IgD-negative memory B cell (primary cell): ENCODE data around the gene WDR64. TPM values are rescaled to one million over a fixed set of nuclear protein-coding genes. Genes with fewer than 3 reads are reported as not detected.

Source experiments
- H3K27ac Mint-ChIP-seq, 3 donors: one replicate each; pipeline ENCODE4 v1.8.0; 2020 to 2022; ENCODE audit warnings: mild to moderate bottlenecking in 3 of 3, mixed read lengths in 3 of 3, moderate library complexity in 1 of 3
- H3K27me3 Mint-ChIP-seq: one replicate; pipeline ENCODE4 v1.8.0; 2021; ENCODE audit warnings: mixed read lengths
- H3K36me3 Mint-ChIP-seq: one replicate; pipeline ENCODE4 v1.8.0; 2020; ENCODE audit warnings: mild to moderate bottlenecking, mixed read lengths
- H3K4me1 Mint-ChIP-seq, 3 donors: one replicate each; pipeline ENCODE4 v1.8.0; 2020 to 2022; ENCODE audit warnings: mixed read lengths in 3 of 3, mild to moderate bottlenecking in 1 of 3
- H3K4me3 Mint-ChIP-seq, 4 donors: one replicate each; pipeline ENCODE4 v1.8.0; 2020 to 2022; ENCODE audit warnings: mild to moderate bottlenecking in 4 of 4, mixed read lengths in 4 of 4, moderate library complexity in 3 of 4
- H3K9me3 Mint-ChIP-seq, 3 donors: one replicate each; pipeline ENCODE4 v1.8.0; 2020 to 2021; ENCODE audit warnings: mixed read lengths in 3 of 3, mild to moderate bottlenecking in 1 of 3
- polyA plus RNA-seq: library from polyadenylated mRNA; unstranded; fragments of 300-500 nt; fragmentation: Illumina TruSeq; gene quantifications from one replicate; pipeline ENCODE4 v1.2.3, GENCODE V29; 2021

The WDR64 gene
- polyA plus RNA-seq, 1 donor from 2014 or later, result 0.90 TPM

DNA sequence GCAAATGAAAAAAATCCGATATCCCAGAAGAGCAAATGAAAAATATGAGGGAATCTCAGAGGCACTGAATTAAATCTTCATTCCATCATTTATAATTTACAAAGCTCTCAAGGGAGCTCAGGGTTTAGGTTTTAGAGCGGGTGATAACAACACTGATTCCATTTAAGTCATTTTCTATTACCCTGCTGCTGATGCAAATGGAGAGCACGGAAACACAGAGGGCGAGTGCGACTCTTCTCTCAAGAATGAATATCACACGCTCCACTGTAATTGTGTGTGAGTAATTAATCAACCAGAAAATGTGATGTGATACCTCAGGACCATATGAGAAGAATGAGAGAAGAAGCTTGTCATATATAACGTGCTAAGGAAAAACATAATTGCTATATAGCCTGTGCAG lies 34.7 kb upstream of the WDR64 start:
- no peaks in the 10 kb centered on the region for H3K27me3 Mint-ChIP-seq
- peaks cover 5% of the 10 kb centered on the region for H3K36me3 Mint-ChIP-seq
- H3K27ac Mint-ChIP-seq, result no peak overlapping the region
- no peak overlapping the region for H3K4me3 Mint-ChIP-seq
- H3K4me1 Mint-ChIP-seq, result peaks cover 0 to 5% (median 2%) of the 10 kb centered on the region in 3 donors
- no peaks in the 10 kb centered on the region for H3K9me3 Mint-ChIP-seq

DNA sequence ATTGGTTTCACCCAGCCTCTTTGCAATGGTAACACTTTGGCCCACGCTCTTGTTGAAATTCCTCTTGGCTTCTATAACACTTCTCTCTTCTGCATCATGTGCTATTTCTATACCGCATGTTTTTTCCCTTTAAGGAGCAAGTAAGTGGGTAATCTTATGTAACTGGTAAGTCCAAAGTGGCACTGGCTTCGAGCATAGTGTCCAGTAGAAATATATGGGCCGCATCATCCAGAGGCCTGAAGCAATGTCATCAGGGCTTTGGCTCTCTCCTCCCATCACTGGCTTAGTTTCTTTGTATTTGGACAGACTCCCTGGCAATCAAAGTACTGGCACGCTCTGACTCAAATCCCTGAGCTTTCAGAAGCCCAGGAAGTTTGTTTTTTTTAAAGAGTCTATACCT lies 29.4 kb upstream of the WDR64 start:
- Mint-ChIP-seq H3K27ac (no peak overlapping the region), H3K9me3 (no peaks in the 10 kb centered on the region), H3K27me3 (no peaks in the 10 kb centered on the region), H3K4me1 (peaks cover 4 to 13% (median 9%) of the 10 kb centered on the region in 3 donors), H3K4me3 (no peak overlapping the region), H3K36me3 (peaks cover 4% of the 10 kb centered on the region)

DNA sequence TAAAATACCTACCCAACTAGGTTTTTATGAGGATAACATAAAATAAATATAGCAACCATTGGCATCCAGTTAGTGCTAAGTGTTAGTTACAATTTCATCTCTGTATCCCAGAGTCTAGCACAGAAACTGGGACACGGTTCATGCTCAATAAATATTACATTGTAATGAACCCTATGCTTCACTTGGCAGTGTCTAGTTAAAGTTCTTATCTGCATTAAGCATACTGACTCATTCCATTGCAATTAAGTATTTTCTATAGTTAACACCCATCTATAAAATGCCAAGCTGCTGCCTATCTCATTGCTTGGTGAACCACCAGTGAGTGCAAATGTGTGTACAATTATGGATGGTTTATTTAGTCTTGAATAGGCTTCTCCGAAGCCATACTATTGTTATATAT lies 27.1 kb upstream of the WDR64 start:
- Mint-ChIP-seq H3K4me3 (no peak overlapping the region), H3K27me3 (no peaks in the 10 kb centered on the region), H3K4me1 (peaks cover 13 to 26% (median 15%) of the 10 kb centered on the region in 3 donors), H3K9me3 (no peaks in the 10 kb centered on the region), H3K27ac (peak overlapping the region in 1 of 3 donors; percentile 2), H3K36me3 (peaks cover 4% of the 10 kb centered on the region)

DNA sequence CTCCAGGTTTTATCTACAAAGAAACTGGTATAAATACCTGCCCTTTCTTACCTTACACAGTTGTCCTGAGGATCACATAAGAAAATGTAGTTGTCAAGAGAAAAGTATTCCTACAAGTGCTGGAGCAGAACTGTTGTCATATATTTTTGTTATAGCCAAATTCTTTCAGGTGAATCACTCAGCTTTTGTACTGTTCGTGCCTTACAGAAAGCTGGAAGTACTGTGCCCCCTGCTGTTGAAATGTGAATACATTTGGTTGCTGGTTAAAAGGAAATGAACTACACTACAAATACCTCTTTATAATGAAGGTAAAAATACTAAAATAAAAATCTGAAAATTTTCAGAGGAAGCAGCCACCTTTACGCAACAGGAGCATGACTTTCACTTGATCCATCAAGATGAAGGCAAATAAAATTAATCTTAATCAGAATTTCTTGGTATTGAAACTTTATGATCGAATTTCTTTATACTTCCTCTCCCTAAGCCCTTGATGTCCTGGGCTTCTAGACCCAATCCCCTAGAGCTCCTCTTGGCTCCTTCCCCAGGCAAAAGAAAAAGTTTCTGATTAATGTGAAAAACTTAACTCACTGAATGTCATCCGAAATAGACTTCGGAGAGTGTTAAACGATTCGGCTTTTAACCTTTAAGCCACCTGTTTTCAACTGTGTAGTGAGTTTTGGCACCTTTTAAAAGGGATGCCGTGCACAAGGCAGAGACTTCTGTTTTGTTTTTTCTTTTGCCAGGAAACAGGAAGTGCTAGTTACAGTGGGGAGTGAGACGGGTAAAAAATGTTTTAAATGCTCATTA lies 24.4 kb upstream of the WDR64 start:
- peak overlapping the region in 2 of 3 donors; percentile 52 to 81 for H3K27ac Mint-ChIP-seq
- H3K4me3 Mint-ChIP-seq, result peak overlapping the region; percentile 35 to 75 (median 56)
- peaks cover 10 to 30% (median 17%) of the 10 kb centered on the region in 3 donors for H3K4me1 Mint-ChIP-seq
- H3K9me3 Mint-ChIP-seq, result no peaks in the 10 kb centered on the region
- H3K27me3 Mint-ChIP-seq, result no peaks in the 10 kb centered on the region
- H3K36me3 Mint-ChIP-seq, result peaks cover 2% of the 10 kb centered on the region

DNA sequence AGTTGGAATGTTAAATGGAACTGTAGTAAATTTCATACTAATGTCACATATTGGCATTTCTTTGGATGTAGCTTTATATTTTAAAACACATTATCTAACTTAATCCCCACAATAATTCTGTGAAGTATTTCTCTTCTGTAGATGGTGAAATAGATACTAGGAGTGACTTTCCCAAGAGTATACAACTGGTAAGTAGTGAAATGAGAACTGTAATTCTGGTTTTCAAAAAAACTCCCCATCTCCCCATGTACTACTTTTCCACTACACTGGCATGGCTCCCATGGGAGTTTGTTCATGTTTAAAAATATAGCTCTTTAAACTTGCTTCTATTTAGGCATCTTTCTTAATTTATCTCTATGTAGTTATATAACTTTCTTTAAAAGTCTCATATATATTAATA lies 22.1 kb upstream of the WDR64 start:
- no peak overlapping the region for H3K27ac Mint-ChIP-seq
- H3K4me1 Mint-ChIP-seq, result peaks cover 12 to 27% (median 25%) of the 10 kb centered on the region in 3 donors
- H3K27me3 Mint-ChIP-seq, result no peaks in the 10 kb centered on the region
- peaks cover 8% of the 10 kb centered on the region for H3K36me3 Mint-ChIP-seq
- H3K4me3 Mint-ChIP-seq, result no peak overlapping the region
- no peaks in the 10 kb centered on the region for H3K9me3 Mint-ChIP-seq

DNA sequence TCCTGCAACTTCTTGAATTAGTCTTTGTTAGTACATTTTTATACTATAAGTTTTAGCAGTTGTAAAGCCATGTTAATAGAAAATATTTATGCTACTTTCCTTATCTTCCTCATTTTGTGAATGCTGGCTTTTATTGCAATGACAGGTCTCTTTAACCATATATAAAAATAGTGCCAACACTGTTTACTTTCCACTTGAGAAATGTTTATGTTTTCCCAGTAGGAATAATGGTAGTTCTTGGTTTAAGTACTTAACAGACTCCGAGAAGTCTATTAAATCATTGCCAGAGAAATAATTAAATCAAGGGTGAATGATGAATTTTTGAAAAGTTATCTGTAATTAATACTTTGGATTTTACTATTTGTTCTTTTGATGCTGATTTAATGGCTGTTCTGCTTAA lies 21.6 kb upstream of the WDR64 start:
- Mint-ChIP-seq H3K27ac (no peak overlapping the region), H3K4me3 (no peak overlapping the region)

DNA sequence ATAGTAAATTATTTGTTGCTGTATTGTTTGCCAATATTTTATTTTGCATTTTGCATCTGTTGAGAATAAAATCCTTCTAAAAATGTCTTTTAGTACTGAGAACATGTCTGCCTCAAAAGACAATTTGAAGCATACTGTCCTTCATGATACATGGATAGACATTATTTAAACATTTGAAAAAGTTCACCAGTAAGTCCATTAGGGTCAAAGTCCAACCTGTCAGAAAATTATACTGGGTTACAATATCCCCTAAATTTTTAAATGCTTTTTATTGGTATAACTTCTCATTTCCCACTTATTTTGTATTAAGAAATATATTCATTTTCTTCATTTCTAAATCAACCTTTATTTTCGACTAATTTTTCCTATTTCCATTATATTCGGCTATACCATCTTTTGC lies 21.2 kb upstream of the WDR64 start:
- H3K27ac Mint-ChIP-seq, result no peak overlapping the region
- H3K27me3 Mint-ChIP-seq, result no peaks in the 10 kb centered on the region
- H3K4me1 Mint-ChIP-seq, result peaks cover 21 to 35% (median 34%) of the 10 kb centered on the region in 3 donors
- H3K4me3 Mint-ChIP-seq, result no peak overlapping the region
- peaks cover 13% of the 10 kb centered on the region for H3K36me3 Mint-ChIP-seq
- H3K9me3 Mint-ChIP-seq, result no peaks in the 10 kb centered on the region

More for the DNA sequence above, 21.6 kb upstream of the WDR64 start:
- peaks cover 13% of the 10 kb centered on the region for H3K36me3 Mint-ChIP-seq
- no peaks in the 10 kb centered on the region for H3K27me3 Mint-ChIP-seq
- peaks cover 17 to 31% (median 29%) of the 10 kb centered on the region in 3 donors for H3K4me1 Mint-ChIP-seq
- H3K9me3 Mint-ChIP-seq, result no peaks in the 10 kb centered on the region

DNA sequence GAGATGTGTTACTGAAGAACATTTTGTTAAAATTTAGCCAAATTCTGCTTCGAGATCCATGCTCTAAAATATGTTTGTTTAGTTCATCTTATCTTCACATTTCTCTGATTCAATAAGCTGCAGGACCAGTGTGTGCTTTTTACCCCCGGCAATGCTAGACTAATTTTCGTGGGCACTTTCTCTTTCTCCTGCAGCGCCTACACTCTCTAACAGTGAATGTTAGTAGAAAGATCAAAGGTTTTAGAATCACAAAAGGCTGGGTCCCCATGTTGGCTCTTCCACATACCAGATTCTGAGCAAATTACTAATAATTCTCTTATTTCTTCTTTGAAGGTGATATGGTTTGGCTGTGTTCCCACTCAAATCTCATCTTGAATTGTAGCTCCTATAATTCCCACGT lies 20.4 kb upstream of the WDR64 start:
- H3K27me3 Mint-ChIP-seq, result no peaks in the 10 kb centered on the region
- peaks cover 25 to 43% (median 38%) of the 10 kb centered on the region in 3 donors for H3K4me1 Mint-ChIP-seq
- no peak overlapping the region for H3K4me3 Mint-ChIP-seq
- peaks cover 13% of the 10 kb centered on the region for H3K36me3 Mint-ChIP-seq
- no peaks in the 10 kb centered on the region for H3K9me3 Mint-ChIP-seq
- H3K27ac Mint-ChIP-seq, result no peak overlapping the region

DNA sequence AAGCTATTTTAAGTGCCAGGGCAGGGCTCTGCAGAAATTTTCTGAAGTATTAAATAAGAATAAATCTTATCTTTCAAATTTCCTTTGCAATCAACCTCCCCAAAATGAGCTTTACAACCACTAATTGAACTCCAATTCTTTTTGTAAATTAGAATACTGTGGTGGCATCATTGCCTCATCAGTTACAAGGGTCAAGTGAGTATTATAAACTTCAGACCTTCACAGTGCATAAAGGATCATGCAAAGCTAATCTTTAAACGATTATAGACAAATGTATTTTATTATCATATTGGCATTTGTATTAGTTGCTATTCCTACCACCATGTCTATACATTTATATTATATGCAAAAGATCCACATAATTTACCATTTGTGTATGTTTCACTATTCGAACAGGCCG lies 19.1 kb upstream of the WDR64 start:
- Mint-ChIP-seq H3K27ac (no peak overlapping the region), H3K4me3 (no peak overlapping the region), H3K9me3 (no peaks in the 10 kb centered on the region), H3K4me1 (peaks cover 28 to 48% (median 44%) of the 10 kb centered on the region in 3 donors), H3K27me3 (no peaks in the 10 kb centered on the region), H3K36me3 (peaks cover 13% of the 10 kb centered on the region)

DNA sequence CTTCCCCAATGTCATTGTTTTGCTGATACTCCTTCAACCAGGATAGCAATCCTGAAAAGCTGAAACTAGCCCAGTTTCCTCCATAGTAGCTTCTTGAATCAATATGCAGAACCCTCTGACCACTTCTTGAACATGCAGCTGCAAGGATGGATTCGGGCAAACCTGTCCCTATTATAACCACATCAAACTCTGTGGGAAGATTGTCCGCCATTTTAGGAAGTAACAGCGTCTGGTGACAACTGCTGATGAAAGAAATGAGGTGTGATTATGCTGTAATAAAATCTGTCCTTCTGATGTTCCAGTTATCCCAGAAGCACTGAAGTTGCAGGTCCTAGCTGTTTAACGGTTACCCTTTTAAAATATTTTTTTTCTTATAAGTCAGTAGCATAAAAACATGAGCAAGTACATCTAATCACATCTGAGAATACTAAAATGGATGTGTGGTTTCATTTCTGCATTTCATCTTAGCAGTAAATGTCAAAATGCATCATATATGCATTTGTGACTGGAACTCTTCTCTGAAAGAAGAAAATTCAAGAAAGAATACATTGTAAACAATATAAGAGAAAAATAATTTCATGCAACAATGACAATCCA lies 16.4 kb upstream of the WDR64 start:
- no peaks in the 10 kb centered on the region for H3K27me3 Mint-ChIP-seq
- peak overlapping the region; percentile 38 to 94 (median 82) for H3K4me3 Mint-ChIP-seq
- no peaks in the 10 kb centered on the region for H3K9me3 Mint-ChIP-seq
- H3K36me3 Mint-ChIP-seq, result peaks cover 13% of the 10 kb centered on the region
- peak overlapping the region in 1 of 3 donors; percentile 85 for H3K27ac Mint-ChIP-seq
- H3K4me1 Mint-ChIP-seq, result peaks cover 33 to 51% (median 48%) of the 10 kb centered on the region in 3 donors

DNA sequence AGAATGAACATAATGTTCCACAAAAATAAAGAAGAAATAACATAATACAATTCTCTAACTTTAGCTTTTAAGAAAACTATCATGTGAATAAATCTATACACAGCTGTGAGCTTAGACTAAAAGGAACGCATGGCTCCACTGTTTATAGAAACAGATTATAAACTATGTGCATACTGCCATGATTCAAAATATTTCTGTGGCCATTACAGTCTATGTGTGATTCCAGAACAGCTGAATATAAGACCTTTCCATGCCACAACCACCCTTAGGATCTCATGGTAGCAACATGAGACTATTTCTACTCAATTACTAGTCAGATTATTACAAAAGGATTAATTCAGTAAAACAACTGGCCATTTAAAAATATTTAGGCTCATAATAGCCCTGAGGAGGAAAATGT lies 15.8 kb upstream of the WDR64 start:
- Mint-ChIP-seq H3K27me3 (no peaks in the 10 kb centered on the region), H3K9me3 (no peaks in the 10 kb centered on the region), H3K4me1 (peaks cover 34 to 57% (median 52%) of the 10 kb centered on the region in 3 donors), H3K27ac (no peak overlapping the region), H3K4me3 (peak overlapping the region in 2 of 4 donors; percentile 47 to 94), H3K36me3 (peaks cover 13% of the 10 kb centered on the region)

DNA sequence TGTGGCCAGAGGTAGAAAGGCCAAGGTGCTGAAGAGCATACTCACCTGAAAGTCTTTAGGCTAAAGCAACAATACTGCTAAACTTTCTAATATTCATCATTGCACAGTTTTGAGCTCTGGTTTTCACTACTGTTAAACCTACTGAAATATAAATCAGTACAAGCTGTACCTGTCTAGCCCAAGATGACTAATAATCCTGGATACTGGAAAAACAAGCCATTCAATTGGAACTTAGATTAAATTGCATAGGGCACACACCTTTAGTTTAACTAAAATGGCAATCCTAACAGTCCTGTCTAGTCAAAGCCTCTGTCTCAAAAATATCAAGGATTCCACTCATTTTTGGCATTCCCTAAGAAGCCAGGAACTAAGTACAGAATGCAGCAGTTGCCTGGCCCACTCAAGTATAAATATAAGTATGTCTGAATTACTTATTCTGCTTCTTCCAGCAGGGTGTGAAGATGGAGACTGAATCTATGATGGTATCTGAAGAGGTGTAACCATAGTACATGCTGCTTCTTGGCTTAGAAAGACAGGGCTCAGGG lies 15.0 kb upstream of the WDR64 start:
- H3K4me1 Mint-ChIP-seq, result peaks cover 34 to 53% (median 52%) of the 10 kb centered on the region in 3 donors
- peaks cover 13% of the 10 kb centered on the region for H3K36me3 Mint-ChIP-seq
- peak overlapping the region in 1 of 3 donors; percentile 41 for H3K27ac Mint-ChIP-seq
- H3K27me3 Mint-ChIP-seq, result no peaks in the 10 kb centered on the region
- peak overlapping the region in 2 of 4 donors; percentile 94 to 96 for H3K4me3 Mint-ChIP-seq
- no peaks in the 10 kb centered on the region for H3K9me3 Mint-ChIP-seq

DNA sequence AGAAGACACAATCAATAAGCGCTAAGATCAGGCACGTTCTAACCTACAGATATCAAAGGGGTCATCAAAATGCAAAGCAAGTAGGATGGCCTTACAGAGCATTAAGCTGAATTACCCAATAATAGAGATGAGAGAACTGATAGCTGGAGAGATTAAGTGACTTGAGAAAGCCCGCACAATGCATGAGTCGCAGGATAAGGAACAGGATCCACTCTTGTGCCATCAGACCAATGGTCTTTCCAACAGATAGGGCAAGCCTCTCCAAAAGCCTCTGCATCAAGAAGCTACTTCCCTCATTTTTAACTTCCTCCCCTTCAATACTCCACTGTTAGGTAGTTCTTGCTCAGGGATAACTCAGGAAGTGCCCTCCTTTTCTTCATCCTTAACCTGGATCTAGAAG lies 14.5 kb upstream of the WDR64 start:
- Mint-ChIP-seq H3K4me1 (peaks cover 34 to 53% (median 52%) of the 10 kb centered on the region in 3 donors), H3K27ac (peak overlapping the region in 2 of 3 donors; percentile 26 to 41), H3K4me3 (peak overlapping the region; percentile 88 to 96 (median 94)), H3K27me3 (no peaks in the 10 kb centered on the region), H3K36me3 (peaks cover 13% of the 10 kb centered on the region), H3K9me3 (peaks cover 0 to 3% (median 0%) of the 10 kb centered on the region in 3 donors)

DNA sequence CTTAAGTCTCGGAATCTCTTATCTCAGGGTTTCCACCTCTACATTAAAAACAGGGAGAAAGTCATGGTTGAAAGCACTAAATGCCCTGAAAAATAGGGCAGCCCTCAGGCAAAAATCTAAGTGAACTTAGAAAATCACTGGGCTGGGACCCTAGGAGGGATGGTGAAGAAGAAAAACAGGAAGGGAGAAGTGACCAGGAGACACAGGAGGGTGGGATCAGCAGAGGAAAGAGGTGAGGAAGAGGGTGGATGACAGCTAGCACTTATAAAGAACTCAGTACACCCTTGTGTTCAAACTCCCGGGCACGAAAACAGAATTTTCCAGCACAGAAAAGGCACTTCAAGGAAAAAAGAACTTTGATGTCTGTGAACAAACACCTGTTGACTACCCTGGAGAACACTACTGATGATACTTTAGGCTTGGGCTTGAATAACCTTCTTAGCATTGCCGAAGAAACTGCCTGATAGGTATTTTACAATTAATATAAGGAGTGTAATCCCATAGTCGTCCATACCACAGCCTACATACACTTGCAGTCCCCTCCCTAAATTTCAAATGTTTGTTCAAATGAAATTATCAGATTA lies 13.9 kb upstream of the WDR64 start:
- H3K36me3 Mint-ChIP-seq, result peaks cover 13% of the 10 kb centered on the region
- H3K27me3 Mint-ChIP-seq, result no peaks in the 10 kb centered on the region
- H3K4me1 Mint-ChIP-seq, result peaks cover 34 to 53% (median 52%) of the 10 kb centered on the region in 3 donors
- peaks cover 0 to 5% (median 0%) of the 10 kb centered on the region in 3 donors for H3K9me3 Mint-ChIP-seq
- H3K27ac Mint-ChIP-seq, result peak overlapping the region in 1 of 3 donors; percentile 41
- H3K4me3 Mint-ChIP-seq, result peak overlapping the region; percentile 88 to 96 (median 94)
